ENCODE results near the gene NDUFA6. TPM values are rescaled to one million over a fixed set of nuclear protein-coding genes. Genes with fewer than 3 reads are reported as not detected.
"Not testable (repeated sequence)": the region's sequence is repeated elsewhere in the genome, so short reads cannot be mapped to it uniquely, and the experiment has no call there.

Gene NDUFA6
- total RNA-seq, 1 donor from 2014 or later, result 71.0 TPM

- intact Hi-C loops (cut with micrococcal nuclease), result no loop called here
Measured at GRCh38 chr22:42114721-42115120, 24.1 kb upstream of the NDUFA6 start.

GRCh38 chr22:42112793-42113192 is 22.2 kb upstream of the NDUFA6 start:
- intact Hi-C loops (cut with micrococcal nuclease), result loop anchor here (1.0 kb wide), 1 partner anchor 146 kb away; no protein-coding TSS in a partner anchor

- intact Hi-C loops (cut with micrococcal nuclease), result no loop called here
Measured at GRCh38 chr22:42111798-42112197, 21.2 kb upstream of the NDUFA6 start.

- intact Hi-C loops (cut with micrococcal nuclease), result no loop called here
Measured at GRCh38 chr22:42108848-42109247, 18.3 kb upstream of the NDUFA6 start.

- intact Hi-C loops (cut with micrococcal nuclease), result not testable (repeated sequence)
Measured at GRCh38 chr22:42104332-42104860, 13.8 kb upstream of the NDUFA6 start.

- intact Hi-C loops (cut with micrococcal nuclease), result no loop called here
Measured at GRCh38 chr22:42101199-42101598, 10.6 kb upstream of the NDUFA6 start.

GRCh38 chr22:42091455-42091782 is 847 bp upstream of the NDUFA6 start:
- intact Hi-C loops (cut with micrococcal nuclease), result loop anchor here (1.0 to 5.0 kb wide), 12 partner anchors 29 to 523 kb away; partner anchors contain the start of genes POLDIP3, RRP7A, SERHL2 and SNU13

- intact Hi-C loops (cut with micrococcal nuclease), result no loop called here
Measured at GRCh38 chr22:42086051-42086450, 4.5 kb downstream of the NDUFA6 start.

- intact Hi-C loops (cut with micrococcal nuclease), result no loop called here
Measured at GRCh38 chr22:42084874-42085273, 5.7 kb downstream of the NDUFA6 start.

DNA sequence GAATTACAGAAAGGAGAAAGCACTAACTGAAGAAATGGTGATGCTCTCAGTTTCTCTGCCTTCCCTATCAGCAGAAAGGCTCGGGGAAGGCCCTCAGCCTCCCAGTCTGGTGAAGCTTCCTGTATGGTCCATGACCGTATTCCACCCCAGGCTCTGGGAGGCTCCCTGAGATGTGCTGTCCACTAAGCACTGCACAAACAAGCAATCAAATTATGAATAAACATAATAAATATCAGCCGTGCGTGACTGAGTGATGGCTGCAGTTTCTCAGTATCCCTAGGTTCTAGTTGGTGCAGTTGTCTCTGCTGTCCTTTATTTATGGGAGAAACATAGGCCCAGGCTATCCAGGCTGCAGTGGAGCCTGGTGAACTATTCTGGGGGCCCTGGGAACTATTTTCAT is 7.5 kb downstream of the NDUFA6 start:
- intact Hi-C loops (cut with micrococcal nuclease), result no loop called here

- intact Hi-C loops (cut with micrococcal nuclease), result loop anchor here (1.0 kb wide), 3 partner anchors 10 to 357 kb away; partner anchors contain the start of gene NDUFA6
Measured at GRCh38 chr22:42080287-42080686, 10.3 kb downstream of the NDUFA6 start.

DNA sequence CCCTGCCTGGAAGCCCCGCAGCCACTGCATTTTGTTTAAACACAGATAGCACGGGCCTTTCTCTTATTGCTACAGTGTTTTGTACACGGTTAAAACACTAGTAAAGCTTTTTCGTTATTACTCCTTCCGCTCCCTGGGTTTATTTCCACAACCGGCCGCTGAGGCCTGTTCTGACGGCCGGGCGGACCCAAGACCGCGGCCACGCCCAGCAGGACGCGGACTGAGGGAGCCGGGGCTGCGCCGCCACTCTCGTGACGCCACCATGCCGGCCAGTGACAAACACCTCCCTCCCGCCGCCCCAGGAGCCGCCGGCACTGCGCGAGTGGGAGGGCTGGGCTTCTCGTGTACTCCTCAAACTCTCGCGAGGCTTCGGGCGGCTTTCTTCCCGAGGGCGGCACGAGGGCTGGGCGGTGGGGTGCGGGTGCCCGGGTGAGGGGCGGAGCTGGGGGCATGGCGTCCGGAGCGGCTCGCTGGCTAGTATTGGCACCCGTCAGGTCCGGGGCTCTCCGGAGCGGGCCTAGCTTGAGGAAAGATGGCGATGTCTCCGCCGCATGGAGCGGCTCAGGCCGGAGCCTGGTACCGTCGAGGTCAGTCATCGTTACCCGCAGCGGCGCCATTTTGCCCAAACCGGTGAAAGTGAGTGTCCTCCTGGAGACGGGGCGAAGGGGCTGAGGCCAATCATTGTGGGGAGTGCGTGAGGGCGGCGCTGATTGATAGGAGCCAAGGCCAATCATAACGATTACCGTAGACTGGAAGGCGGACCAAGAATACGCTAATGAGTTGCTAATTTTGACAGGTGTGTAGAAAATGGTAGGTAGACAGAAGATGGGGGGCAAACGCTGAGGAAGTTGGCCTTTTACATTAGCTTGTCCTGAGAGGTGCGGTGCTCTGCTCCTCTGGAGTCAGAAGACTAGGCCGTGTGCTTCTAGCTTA is 11.0 kb downstream of the NDUFA6 start, which contains the start of gene SMDT1:
Gene SMDT1, plus strand, starts transcription at position 382 of the 933 bp plus-strand sequence. Its CDS starts 69 bp downstream, at position 451.
- intact Hi-C loops (cut with micrococcal nuclease), result loop anchor here (1.0 to 10.0 kb wide), 12 partner anchors 9 to 635 kb away; partner anchors contain the start of genes CENPM, DESI1, NAGA and NDUFA6

DNA sequence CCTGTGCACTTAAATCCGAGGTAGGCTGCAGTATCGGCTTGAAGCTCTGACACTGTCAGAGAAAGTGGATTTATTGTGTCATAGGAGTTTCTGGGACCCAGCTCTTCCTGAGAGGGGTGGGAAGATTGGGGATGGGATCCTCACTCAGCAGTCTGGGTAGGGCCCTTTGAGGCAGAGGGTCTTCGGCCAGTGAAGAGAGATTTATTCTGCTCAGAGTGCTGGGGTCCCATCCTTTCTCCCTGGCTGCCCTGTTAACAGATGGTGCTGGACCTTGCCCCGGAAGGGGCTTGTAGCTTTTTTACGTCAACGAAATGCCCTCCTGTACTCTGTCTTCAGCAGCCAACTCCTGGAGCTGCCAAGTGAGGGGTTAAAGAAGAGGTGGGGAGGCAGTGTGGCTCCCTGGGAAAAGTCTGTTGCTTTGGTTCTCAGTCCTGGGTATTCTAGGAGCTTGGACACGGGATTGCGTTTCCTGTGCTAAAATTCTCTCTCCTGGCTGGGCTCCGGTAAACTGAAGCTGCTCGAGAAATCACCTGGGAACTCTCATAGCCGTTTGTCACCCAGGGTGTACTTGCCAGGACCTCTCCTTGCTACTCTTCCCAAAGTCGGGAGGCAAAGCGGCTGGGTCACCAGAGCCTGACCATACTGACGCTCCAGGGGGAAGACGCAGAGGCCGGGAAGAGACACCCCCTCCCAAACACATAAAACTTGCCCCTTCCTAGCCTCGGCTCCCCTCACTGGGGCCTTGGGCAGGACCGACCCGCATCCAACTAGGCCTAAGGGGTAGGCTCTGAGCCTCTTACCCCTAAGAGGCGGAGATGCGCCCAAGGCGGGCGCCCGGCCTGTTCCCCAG is 11.9 kb downstream of the NDUFA6 start:
- intact Hi-C loops (cut with micrococcal nuclease), result loop anchor here (1.0 to 10.0 kb wide), 9 partner anchors 8 to 634 kb away; partner anchors contain the start of genes CENPM, DESI1, NAGA and POLDIP3

DNA sequence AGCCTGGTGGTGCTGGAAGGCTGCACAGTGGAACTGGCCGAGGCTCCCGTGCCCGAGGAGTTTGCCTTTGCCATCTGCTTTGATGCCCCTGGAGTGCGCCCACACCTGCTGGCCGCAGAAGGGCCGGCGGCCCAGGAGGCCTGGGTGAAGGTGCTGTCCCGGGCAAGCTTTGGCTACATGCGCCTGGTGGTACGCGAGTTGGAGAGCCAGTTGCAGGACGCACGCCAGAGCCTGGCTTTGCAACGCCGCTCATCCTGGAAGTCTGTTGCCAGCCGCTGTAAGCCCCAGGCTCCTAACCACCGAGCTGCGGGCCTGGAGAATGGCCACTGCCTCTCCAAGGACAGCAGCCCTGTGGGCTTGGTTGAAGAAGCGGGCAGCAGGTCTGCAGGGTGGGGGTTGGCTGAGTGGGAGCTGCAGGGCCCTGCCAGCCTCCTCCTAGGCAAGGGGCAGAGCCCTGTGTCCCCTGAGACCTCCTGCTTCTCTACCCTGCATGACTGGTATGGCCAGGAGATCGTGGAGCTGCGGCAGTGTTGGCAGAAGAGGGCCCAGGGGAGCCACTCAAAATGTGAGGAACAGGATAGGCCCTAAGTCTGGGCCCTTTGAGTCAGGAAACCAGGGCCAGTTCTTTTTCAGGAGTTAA is 13.0 kb downstream of the NDUFA6 start:
- intact Hi-C loops (cut with micrococcal nuclease), result loop anchor here (2.0 to 10.0 kb wide), 5 partner anchors 131 to 633 kb away; partner anchors contain the start of genes CENPM, DESI1, POLDIP3 and TOB2

- intact Hi-C loops (cut with micrococcal nuclease), result loop anchor here (10.0 kb wide), 3 partner anchors 452 to 632 kb away; partner anchors contain the start of genes DESI1, POLDIP3, TOB2 and XRCC6
Measured at GRCh38 chr22:42076764-42077485, 13.6 kb downstream of the NDUFA6 start.

DNA sequence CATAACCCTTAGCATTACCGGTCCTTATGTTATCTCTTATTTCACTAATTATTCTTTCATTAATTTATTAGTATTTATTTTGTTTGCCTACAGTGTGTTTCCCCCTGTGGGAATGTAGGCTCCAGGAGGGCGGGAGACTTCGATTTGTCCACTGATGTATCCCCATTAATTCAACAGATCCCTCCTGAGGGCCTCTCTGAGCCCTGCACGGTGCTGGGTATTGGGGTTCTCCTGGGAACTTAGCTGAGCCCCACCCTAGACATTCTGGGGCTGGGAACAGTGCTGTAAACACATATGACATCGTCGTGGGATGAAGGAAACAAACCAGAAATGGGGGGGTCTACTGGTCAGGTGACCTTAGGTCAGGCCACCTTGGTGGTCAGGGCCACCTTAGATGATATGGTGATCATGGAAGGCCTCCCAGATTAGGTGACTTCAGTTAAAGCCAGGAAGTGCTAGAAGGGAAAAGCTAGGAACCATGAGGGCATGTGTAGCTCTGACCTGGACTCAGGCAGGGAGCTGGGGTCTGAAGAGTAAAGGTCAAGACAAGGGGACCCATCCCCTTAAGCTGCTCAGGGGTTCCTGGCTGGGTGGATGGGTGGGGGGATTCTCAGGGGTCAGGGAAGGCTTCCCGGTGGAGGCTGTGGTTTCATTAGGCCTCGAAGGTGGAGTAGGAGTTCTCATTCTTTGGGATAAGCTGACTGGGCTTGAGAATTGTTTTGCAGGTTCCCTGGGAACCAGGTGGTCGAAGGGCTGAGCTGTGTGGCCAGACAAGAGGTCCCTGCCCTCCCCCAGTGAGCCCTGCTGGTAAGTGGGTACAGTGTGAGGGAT is 15.5 kb downstream of the NDUFA6 start:
- intact Hi-C loops (cut with micrococcal nuclease), result loop anchor here (5.0 to 10.0 kb wide), 6 partner anchors 192 to 630 kb away; partner anchors contain the start of genes DESI1, MEI1, POLDIP3 and TOB2

DNA sequence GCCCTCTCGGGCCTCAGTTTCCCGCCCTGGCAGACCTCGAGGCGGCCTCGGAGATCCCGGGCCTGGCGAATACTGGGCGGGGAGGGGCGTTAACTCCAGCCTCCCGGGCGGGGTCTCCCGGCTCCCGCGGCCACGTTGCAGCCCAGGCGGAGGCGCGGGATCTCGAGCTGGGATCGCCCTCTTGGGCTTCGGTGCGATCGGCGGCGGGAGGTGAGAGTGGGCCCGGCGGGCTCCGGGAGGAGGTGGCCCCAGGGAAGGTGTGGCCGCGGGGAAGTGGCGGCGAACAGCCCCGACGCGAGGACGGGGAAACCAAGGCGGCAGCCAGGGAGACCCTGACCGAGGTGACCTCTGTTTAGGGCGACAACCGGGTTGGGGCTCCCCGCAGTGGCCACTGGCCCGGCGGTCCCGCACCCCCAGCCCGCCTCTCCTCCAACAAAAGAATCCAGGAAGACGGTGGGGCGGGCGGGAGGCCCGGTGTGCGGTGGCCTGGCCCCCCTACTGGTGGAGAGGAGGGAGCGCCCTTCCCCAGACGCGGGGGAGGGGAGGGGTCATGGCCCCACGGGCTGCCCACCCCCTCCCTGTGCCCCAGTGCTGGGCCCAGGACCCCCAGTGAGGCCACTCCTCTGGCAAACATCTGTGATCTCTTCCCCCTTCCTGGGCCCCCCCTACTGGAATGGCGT is 16.3 kb downstream of the NDUFA6 start, which contains the start of gene PHETA2:
Gene PHETA2, plus strand, starts transcription at position 117 of the 680 bp plus-strand sequence. CDS start 3,046 bp downstream, outside the sequence.
- intact Hi-C loops (cut with micrococcal nuclease), result loop anchor here (5.0 to 10.0 kb wide), 6 partner anchors 193 to 629 kb away; partner anchors contain the start of genes DESI1, MEI1, POLDIP3 and TOB2

- intact Hi-C loops (cut with micrococcal nuclease), result loop anchor here (5.0 to 10.0 kb wide), 6 partner anchors 194 to 629 kb away; partner anchors contain the start of genes DESI1, MEI1, POLDIP3 and TOB2
Measured at GRCh38 chr22:42073621-42074041, 16.9 kb downstream of the NDUFA6 start.
